Stimulated activated CD8-positive, alpha-beta memory T cell treated with anti-CD3 and anti-CD28 coated beads, Interleukin-7, amount 100 ng/mL, for 48 hours (primary cell): ENCODE results near the gene PACSIN2.

Experiments
- DNase-seq, 2 donors: peaks; one replicate each; pipeline ENCODE4 v3.0.0-alpha.2; 2020; ENCODE audit warnings: low read depth in 1 of 2; ENCODE audit errors: extremely low read depth in 1 of 2

Gene PACSIN2

DNA sequence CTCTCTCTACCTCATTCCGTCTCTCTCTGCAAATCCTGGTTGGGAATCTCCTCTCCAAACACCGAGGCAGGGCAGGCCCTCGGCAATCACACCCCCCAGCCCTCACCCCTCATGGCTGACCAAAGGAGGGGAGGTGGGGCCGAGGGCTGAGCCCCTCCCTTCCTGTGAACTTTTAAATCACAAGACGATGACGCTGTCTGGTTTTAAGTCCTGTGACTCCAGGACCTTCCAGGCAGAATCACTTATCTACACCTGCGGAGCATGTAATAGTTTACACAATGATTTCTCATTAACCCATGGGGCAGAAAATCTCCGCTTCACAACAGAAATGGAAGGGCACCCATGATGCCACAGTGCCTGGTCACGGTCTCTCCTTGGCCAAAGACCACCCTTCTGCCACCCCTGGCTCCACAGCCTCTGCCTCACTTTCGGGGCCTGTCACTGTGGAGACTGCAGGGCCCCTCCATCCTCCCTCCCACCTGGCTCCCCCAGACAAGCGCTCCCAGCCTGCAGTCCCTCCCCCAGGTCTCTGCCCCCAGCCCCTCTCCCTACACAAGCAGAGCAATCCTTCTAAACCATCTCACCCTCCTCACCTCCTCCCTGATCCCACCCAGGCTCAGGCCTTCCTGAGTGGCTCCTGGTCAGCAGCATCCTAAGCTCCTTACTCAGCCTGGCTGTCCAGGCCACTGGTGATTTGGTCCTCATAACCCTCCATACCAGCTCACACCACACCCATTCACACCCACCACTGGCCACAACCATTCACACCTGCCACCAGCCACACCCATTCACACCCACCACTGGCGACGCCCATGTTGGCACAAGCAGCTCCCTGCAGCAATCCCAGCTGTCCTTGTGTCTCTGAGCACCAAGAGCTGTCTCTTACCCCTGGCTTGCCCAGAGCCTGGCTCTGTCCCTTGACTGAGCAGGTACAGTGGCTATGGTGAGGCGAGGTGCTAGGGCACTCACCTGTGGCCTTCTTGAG lies 127.1 kb downstream of the PACSIN2 start:
- no peak for DNase-seq

- DNase-seq: no peak
These were observed 127.8 kb downstream of the PACSIN2 start for GRCh38 chr22:42887120-42887519.

DNA sequence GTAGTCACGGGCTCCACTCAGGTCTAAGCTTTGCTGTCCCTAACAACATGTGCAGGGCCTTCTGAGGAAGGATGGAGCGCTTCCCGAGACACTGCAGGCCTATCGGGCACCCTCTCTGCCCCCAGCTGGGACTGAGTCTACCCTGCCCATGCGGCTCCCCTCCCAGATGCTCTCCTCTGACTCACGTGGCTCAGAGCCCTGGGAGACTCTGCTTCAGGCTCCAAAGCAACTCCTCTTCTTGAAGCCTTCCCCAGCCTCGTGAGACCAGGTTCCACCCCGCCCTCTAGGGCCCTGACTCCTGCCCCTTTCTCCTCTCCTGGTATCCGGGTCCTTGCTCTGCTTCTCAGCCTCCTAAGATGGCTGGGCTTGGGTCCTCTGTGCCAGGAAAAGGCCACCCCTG lies 129.5 kb downstream of the PACSIN2 start:
- DNase-seq: no peak

DNA sequence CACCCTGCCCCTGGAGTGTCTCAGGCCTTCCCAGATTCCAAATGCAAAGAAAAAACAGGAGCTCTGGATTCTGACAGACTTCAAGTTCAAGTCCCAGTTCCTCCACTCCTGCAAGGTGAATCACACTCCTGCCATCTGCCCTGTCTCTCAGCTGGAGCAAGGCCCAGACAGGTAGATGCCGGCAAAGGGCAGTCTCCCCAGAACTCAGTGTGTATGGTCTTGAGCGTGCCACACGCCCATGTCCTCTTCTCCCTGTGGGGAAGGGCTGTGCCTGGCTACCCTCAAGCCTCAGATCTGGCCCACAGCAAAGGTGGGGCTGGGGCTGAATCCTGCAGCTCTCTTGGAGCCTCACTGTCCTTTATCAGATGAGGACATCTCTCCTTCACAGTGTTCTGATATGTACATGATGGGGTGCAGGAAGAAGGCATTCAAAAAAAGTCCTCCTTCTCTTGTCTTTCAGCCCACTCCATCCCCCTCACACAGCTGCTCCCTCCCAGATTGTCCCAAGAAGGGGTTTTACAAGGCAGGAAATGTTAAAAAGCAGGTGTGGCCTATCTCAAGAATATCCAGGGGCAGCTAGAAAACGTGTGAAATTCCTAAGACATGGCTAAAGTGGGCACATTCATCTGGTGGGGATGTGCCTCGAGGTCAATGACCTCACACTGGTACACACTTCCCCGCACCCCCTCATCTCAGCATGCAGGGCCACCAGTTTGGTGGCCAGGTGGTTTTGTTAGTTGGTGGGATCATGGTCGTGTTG lies 130.2 kb downstream of the PACSIN2 start:
- no peak for DNase-seq

DNA sequence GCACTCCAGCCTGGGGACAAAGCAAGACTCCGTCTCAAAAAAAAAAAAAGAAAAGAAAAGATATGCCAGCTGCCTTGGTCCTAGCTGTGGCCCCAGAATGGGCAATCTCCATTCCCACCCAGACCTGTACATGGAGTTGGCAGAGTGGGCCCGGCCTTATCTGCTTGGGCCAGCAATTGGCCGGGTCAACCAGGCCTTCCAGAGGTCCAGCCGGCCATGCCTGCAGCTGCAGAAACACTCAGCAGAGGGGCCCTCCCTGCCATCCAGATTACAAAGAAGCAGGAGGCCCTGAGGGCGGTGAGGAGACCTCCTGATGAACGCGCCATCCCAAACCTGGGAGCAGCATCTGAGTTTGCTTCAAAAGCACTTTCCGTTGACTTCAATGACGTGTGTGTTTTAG lies 131.0 kb downstream of the PACSIN2 start:
- DNase-seq: no peak

- DNase-seq: no peak
These were observed 131.8 kb downstream of the PACSIN2 start for GRCh38 chr22:42883121-42883520.

- no peak for DNase-seq
These were observed 132.8 kb downstream of the PACSIN2 start for GRCh38 chr22:42881982-42882656.

- no peak for DNase-seq
These were observed 133.7 kb downstream of the PACSIN2 start for GRCh38 chr22:42881298-42881697.

- no peak for DNase-seq
These were observed 134.1 kb downstream of the PACSIN2 start for GRCh38 chr22:42880815-42881214.

DNA sequence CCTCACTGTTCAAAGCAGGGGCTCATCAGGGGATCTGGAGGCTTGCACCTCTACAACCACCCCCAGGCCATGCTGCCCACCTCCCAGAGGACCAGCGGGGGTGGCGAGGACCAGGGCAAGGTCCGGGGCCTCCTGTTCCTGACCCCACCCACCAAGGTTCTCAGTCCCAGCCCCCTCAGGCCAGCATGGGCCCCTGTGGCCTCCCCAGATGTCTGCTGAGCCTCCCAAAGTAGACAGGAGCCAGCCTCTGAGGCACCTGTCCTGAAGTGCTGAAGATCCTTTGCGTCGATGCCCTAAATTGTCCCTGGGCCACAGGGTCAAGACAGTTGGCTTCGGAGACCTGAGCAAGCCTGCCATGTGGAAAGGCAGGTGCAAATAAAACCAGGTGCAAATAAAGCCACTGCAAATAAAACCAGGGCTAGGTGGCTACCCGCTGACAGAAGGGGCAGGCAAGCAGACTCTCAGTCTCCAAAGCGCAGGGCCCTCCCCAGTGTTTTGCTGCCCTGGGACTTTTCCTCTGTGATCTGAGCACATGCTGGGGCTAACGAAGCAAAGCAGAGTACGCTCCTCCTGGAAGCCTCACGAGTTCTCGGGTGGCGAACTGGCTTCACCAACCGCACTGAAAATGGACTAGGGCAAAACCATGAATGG lies 135.5 kb downstream of the PACSIN2 start:
- no peak for DNase-seq

- no peak for DNase-seq
These were observed 136.2 kb downstream of the PACSIN2 start for GRCh38 chr22:42878561-42879305.

DNA sequence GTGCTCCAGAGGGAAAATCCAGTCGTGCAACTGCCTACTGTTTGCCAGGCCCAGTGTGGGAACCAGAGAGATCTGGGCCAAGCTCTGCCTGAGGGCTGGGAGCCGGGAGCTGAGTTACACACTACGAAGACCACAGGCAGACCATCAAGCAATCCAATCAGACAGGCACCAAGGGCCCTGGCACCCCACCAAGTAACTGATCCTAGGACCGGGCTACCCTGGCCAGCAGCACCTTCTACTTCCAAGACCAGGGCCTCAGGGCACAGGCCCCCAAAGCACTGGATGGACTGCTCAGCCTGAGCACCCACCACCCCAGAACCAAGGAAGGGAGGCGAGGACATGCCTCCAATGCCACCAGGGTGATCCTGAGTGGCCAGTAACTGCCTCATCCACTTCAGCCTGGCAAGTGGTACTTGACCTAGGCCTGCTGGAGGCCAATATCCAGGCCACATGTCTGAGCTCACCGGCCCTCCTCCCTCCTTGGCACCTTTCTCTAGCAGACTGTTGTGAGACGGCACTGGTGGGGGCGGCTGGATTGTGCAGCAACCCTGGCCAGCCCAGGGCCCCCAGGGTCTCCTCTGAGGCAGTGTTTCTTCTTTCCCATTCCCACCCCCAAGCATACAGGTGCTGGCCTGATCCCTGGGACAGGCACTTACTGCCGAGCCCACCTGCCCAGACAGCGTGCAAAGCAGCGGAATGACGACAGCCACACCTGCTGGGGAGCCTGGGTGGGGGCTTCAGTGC lies 137.2 kb downstream of the PACSIN2 start:
- DNase-seq: no peak

DNA sequence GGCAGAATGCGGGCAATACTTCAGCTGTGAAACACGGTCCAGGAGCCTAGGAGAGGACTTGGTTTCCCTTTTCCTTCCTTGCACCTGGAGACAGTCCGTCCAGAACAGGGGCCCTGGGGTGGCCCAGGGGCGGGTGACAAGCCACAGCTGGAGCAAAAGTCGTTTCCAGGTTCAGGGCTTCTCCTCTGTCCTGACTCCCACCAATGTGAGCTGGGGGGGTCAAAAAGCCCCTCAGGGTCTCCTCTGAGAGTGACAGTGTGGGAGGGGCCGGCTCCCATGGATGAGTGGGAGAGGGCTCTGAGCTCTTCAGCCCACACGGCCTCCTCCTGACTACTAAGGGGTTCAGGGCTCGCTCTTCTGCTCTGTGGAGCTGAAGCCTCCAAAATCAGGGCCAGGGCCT lies 137.8 kb downstream of the PACSIN2 start:
- no peak for DNase-seq

DNA sequence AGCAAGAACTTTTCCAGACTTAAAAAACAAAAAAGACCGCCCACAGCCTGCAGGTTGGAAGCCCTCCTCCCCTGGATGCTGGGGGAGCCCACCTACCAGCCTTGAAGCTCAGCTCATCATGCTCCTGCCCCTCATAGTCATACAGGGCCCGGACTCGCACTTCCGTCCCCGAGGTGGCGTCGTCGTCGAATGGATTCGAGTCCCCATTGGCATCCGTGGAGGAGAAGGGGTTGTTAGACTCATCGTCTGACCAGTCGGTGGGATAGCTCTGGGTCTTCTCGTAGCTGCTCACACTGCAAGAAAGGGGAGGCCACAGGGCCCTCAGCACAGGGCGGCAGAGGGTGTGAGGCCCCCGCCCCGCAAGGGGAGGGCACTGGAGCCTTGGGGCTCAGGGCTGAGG lies 138.9 kb downstream of the PACSIN2 start:
- DNase-seq: no peak

DNA sequence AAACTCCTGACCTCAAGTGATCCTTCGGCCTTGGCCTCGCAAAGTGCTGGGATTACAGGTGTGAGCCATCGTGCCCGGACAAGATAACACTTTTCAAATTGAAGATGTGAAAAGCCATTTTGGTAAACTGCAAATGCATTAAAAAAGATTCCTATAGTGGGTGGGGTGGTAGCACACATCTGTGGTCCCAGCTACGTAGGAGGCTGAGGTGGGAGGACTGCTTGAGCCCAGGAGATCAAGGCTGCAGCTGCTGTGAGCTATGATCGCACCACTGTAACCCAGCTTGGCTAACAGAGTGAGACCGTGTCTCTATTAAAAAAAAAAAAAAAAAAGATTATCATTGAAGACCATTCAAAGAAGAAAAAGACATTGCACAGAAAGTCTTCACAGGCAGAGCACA lies 140.9 kb downstream of the PACSIN2 start:
- no peak for DNase-seq

DNA sequence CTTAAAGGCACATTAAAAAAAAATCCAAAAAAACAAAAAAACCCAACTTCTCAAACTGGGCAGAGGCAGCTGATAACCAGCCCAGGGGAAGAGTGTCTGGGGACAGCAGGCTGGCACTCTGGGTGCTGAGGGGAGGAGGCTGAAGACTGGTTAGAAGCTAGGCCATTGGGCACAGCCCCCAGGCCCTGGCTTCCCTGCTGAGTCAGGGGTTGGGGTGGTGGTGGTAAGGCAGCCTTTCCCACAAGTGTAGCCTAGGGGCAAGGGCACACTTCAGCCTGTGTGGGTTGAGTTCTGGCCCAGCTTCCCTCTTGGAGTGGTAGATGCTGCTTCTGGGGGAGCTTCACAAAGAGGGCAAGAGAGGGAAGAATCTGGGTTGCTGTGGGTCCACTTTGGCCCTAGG lies 141.6 kb downstream of the PACSIN2 start:
- no peak for DNase-seq

- DNase-seq: no peak
These were observed 142.1 kb downstream of the PACSIN2 start for GRCh38 chr22:42872821-42873220.

GRCh38 chr22:42871146-42872050 lies 143.6 kb downstream of the PACSIN2 start:
- DNase-seq: no peak
